Stimulated activated CD8-positive, alpha-beta memory T cell treated with anti-CD3 and anti-CD28 coated beads, Interleukin-4, amount 100 ng/mL, for 48 hours (primary cell): Measurements from ENCODE around the gene CFAP74.
"Not testable (repeated sequence)": the region's sequence is repeated elsewhere in the genome, so short reads cannot be mapped to it uniquely, and the experiment has no call there.

Experiments used
- DNase-seq: peaks from one replicate; pipeline ENCODE4 v3.0.0-alpha.2; 2020

Gene CFAP74

DNA sequence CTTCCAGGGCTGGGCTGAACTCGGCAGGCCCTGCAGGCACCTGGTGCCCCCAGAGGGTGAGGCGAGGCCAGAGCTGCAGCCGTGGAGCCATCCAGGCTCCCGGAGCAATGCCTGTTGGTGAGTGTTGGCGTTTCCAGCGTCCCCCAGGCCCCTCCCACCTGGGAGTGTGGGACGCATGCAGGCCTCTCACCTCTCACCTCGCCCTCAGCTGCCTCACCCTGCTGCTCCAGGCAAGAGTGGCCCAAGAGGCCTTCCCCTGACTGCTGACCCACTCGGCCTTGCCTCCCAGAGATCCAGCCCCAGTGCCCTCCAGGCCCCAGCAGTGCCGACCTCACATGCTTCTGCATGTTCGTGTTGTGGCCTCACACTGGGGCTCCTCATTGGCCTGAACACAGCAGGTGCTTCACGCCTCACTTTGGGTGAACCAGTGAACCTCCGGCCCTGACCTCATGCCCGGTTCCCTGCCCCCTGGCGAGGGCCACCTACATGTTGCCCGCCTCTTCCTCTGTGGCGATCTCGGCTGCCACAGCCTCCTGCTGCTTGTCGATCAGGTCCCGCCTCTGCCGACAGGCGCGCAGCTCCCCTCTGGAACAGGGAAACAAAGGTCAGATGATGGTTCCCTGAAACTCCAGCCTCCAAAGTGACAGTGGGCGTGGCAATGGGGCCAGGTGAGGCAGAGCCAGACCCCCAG is 17.0 kb downstream of the CFAP74 start:
- DNase-seq = no peak

DNA sequence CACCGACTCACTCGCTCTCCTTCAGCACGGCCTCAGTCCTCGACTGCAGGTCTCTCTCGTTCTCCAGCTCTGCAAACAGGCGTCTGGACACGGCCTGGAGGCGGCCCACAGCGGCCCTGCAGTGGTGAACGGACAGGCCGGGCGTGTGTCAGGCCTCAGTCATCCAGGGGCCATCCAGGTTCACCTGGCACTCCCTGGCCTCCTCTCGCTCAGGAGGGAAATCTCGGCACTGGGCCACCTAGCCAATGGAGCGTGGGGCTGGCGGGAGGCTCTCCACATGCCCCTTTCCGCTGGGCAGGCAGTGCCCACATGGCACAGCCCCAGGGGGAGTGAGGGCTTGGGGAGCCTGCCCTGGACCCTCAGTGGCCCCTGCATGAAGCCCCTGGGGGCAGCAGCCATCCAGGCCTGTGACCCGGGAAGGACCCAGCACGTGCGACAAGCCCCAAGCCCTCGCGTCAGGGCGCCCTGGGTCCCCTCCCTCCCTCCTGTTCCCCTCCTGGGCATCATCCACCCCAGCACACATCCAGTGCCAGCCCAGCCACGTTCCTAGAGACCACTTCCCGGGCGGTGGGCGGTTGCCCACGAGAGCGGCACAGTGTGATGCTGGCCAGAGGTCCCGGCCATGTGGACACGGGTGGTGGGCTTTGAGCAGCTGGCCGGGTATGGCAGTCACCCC is 18.1 kb downstream of the CFAP74 start:
- no peak for DNase-seq

DNA sequence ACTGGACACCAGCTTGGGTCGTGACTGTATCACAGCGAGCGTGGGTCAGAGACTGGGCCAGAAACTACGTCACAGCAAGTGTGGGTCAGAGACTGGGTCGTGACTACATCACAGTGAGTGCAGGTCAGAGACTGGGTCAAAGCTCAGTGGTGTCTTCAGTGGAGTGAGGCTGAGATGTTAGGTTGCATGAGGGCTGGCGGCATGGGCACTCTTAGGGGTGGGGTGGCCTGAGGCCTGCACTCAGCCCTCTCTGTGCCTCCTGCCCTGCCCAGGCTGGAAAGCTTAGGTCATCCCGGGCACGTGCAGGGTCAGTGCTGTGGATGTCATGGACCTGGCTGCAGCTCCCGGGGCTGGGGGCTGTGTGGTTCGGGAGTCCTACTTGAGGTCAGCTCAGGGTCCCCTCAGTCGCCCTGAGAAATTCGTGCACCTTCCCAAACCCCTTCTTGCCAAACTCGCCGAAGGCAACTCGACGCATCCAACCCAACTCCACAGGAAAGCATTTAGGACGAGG is 19.0 kb downstream of the CFAP74 start:
- DNase-seq = no peak

DNA sequence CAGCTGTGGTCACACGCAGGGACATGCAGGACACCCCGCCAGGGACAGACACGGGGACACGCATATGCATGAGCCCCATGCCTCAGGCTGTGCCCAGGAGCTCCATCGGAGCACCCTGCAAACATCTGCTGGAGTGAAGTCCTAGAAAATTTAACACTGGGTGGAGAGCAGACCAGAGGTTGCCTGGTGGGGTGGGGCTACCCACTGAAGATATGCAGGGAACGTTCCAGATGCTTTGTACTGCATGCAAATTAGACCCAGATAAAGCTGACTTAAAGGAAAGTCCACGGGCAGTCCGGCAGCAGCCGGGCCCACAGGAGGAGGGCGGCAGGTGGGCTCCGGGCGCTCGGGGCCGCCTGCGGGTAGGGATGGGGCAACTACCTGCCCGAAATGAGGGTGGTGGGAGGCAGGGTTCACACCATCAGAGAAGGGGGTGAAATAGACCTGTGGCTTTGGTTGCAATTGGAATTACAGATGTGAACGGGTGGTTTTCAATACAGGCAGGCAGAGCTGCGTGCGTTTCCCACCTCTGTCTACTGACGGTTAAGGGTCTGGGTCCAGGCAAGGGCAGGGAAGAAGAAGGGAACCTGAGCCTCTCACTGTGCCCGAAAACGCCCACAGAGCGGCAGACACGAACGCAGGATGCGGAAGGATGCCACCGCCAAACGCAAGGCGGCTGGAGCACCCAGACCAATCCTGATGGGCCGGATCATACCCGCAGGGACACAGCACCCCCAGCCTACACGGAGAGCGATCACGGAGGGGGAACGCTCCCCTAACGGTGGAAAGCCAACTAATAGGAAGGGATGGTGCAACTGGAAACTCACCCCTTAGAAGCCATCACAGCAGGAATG is 21.0 kb downstream of the CFAP74 start:
- DNase-seq = no peak

DNA sequence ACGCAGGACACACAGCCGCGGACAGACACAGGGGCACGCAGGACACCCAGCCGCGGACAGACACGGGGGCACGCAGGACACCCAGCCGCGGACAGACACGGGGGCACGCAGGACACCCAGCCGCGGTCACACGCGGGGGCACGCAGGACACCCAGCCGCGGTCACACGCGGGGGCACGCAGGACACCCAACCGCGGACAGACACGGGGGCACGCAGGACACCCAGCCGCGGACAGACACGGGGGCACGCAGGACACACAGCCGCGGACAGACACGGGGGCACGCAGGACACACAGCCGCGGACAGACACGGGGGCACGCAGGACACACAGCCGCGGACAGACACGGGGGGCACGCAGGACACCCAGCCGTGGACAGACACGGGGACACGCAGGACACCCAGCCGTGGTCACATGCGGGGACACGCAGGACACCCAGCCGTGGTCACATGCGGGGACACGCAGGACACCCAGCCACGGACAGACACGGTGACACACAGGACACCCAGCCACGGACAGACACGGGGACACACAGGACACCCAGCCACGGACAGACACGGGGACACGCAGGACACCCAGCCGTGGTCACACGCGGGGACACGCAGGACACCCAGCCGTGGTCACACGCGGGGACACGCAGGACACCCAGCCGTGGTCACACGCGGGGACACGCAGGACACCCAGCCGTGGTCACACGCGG is 21.8 kb downstream of the CFAP74 start:
- not testable (repeated sequence) for DNase-seq

DNA sequence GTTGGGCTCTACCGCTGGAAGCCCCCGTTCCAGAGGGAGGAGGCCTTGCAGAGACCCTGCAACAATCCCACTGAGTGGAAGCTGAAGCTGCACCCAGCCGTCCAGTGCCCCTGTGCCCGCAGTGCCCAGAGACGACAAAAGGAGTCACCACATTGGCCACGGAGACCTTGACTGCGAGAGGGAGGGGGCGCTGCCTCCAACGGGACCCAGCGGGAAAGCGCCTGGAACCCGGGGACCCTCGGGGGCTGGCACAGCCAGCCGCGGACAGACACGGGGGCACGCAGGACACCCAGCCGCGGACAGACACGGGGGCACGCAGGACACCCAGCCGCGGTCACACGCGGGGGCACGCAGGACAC is 22.5 kb downstream of the CFAP74 start:
- DNase-seq = no peak

DNA sequence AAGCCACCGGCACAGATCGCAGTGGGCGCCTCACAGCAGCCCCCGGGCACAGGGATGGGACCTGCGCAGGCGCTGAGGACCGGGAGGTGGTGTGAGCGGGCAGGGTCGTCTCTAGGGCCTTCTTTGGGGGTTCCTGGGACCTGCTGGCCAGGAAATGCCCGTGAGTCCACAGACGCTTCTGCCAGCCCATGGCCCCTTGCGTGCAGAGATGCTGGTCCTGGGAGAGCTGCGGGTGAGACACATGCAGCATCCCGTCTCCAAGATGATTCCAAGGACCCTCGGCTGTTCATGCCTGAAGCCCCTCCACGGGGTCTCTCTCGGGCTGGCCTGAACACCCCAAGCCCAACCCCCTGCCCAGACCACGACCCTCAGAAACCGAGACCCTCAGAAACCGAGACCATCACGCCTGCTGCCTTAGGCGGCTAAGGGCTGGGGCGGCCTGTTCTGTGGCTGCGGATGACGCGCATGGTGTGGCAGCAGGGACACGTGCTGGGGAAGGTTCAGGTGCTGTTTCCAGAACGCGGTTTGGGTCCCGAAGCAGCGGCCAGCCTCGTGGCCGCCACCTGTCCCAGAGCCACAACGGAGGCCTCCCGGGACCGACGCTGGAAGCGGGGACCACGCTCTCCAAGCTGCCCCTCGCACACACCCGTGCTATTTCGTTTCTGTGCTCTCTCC is 23.0 kb downstream of the CFAP74 start:
- DNase-seq = no peak

DNA sequence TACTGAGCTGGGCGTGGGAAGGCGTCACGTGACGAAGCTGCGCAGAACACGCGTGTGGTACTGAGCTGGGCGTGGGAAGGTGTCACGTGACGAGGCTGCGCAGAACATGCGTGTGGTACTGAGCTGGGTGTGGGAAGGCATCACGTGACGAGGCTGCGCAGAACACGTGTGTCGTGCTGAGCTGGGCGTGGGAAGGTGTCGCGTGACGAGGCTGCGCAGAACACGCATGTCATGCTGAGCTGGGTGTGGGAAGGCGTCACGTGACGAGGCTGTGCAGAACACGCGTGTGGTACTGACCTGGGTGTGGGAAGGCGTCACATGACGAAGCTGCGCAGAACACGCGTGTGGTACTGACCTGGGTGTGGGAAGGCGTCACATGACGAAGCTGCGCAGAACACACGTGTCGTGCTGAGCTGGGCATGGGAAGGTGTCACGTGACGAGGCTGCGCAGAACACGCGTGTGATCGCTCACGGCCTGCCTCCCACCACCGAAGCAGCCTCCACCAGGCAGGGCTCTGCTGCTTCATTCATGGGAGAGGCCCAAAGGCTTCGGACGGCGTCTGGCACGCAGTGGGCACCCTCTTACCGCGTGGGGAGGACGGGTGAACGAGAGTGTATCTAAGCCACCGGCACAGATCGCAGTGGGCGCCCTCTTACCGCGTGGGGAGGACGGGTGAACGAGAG is 24.0 kb downstream of the CFAP74 start:
- no peak for DNase-seq

DNA sequence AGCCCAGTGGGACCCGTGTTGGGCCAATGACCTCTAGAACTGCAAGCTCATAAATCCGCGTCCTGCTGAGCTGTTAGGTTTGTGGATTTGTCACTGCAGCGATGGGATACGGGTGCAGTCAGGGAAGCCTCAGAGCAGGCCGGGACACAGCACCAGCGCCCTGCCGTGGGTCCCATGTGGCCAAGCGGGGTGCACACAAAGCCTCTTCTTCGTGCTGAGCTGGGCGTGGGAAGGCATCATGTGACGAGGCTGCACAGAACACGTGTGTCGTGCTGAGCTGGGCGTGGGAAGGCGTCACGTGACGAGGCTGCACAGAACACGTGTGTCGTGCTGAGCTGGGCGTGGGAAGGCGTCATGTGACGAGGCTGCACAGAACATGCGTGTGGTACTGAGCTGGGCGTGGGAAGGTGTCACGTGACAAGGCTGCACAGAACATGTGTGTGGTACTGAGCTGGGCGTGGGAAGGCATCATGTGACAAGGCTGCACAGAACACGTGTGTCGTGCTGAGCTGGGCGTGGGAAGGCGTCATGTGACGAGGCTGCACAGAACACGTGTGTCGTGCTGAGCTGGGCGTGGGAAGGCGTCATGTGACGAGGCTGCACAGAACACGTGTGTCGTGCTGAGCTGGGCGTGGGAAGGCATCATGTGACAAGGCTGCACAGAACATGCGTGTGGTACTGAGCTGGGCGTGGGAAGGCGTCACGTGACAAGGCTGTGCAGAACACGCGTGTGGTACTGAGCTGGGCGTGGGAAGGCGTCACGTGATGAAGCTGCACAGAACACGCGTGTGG is 24.7 kb downstream of the CFAP74 start:
- DNase-seq = not testable (repeated sequence)

DNA sequence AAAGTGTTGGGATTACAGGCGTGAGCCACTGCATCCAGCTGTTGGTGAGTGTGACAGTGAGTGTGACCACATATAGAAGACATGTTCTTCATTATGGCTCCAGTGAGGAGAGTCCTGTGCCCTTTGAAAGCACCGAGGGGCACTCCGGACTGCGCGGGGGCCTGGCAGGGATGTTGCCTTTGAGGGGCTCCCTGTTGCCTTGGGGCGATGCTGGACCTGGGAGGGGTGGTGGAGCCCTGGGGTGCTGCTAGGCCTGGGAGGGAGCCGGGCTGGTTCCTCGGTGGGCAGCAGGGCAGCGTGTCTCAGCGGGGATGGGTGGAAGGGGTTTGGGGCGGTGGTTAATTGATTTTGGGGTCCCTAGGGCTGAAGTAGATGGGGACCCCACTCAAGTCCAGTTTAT is 25.5 kb downstream of the CFAP74 start:
- DNase-seq = no peak

DNA sequence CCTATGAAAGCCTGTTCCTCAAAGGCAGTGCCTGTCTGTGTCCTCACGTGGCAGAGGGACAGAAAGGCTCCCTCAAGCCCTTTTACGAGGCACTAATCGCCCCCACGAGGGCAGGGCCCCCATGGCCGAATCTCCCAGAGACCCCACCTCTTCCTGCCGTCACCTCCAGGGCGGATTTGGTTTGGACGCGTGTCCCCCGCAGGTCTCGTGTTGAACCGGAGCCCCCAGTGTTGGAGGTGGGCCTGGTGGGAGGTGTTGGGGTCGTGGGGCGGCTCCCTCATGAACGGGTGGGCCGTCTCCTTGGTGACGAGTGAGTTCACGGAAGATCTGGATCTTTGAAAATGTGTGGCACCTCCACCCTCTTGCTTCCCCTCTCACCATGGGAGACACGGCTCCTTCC is 27.6 kb downstream of the CFAP74 start:
- DNase-seq = no peak

DNA sequence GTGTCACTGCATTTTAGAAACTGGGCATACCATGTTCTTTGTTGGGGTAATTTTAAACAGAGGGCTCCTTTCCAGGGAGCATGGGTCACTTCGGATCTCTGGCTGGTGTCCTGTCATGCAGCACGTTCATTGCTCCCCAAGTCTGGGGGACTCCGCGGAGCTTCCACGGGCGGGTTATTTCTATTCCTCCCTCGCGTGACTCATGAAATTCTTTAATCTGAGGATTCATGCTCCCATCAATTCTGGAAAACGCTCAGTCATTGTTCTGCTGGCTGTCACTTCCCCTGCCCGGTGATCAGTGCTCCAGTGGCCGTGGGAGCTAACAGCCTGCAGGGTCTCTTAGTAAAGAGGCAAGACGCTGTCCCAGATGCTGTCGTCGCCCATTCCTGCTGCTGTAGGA is 28.1 kb downstream of the CFAP74 start:
- no peak for DNase-seq

DNA sequence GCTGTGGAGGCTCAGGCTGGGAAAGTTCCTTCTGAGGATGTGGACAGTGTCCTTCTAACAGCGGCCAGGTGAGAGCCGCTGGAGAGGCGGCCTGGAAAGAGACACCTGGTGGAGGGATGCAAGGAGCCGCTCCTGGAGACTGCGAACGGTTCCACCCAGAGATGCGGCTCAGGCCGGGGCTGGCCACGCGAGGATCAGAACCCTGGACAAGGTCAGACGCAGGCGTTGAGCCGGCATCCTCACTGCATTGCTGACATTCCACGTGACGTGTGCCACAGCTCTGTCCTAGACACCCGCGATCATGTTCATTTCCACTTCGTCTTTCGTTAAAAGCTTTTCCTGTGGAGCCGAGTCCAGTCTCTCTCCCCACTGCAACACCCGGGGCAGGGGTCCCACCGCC is 28.8 kb downstream of the CFAP74 start:
- no peak for DNase-seq

DNA sequence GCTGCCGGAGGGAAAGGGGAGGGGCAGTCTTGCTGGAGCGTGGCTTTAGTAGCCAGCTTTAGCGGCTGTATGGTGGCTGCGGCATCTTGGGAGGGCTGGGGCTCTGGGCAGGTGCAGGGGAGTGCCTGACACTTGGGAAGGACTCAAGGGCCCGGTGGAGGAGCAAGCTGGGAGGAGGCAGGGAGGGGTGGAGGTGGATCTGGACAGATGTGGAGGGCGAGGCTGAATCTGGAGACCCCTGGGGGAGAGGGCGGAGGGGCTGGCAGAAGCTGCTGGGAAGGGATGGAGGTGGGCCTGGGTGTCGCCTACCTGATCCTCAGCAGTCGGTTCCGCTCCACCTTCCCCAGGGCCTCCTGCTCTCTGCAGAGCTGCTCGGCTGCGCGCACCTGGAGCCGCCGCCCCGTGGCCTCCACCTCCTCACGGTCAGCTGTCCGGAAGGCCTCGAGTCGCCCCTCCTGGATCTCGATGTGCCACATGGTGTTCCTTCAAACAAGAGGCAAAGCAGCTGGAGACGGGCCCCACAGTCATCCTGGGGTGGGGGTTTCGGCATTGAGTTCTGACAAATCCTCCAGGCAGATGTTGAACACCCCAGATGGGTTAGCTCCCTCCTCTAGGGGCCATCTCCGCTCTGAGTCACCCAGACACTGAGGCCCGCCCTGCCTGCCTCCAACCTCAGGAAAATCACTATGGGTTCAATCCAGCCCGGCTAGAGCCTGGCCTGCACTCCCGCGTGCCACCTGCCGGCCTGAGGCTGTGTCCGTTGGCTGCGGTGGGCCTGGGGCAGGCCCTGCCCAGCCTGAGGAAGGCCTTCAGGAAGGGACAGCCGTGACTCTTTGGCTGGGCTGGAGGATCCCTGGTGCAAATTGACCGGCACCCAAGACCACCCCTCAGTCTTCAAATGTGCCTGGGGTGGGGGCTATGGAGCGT is 29.6 kb downstream of the CFAP74 start:
- no peak for DNase-seq

DNA sequence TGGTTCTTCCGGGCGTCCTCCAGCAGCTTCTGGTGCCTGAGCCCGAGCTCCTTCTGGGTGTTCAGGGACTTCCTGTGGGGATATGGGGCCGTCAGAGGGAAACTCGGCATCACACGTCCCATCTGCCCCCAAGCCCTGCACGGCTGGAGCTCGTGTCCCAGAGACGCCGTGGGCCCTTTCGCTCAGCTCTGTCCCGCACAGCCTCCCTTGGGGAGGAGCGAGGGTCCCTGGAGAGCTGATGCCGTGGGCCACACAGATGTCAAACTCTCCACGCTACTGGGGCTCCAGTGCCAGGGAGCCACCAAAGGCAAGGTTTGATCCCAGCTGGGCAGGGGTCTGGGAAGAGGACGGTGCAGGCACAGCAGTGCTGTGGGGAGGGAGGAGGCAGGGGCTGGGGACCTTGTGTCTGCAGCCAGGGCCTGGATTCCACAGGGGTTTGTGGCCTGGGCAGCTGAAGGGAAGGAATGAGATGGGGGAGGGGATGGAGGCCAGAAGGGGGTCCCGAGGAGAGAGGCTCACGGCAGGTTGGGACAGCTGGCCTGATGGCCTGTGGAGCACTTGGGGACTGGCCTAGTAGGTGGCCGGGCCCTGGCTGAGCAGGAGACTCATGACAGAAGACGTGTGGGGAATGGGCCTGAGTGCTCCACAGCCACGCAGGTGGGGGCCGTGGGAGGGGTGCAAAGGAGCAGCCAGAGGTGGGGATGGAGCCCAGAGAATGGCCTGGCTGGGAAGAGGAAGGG is 30.4 kb downstream of the CFAP74 start:
- DNase-seq = no peak

DNA sequence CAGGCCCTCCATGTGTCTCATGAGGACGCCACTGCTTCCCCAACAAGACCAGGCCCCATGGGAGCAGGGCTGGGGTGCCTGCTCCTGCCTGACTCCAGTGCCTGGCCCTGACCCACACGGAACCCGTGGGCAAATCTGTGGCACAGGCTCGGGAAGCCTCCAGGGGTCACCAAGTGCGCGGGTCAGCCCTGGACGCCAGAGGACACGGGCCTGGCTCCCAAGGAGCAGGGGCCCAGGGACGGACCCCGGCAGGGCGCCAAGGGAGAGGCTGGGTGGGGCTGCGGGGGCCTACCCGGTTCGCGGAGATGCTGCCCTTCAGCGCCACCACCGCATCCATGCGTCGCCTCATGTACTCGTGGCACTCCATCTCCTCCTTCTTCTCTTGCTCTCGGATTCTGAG is 31.9 kb downstream of the CFAP74 start:
- DNase-seq = no peak

DNA sequence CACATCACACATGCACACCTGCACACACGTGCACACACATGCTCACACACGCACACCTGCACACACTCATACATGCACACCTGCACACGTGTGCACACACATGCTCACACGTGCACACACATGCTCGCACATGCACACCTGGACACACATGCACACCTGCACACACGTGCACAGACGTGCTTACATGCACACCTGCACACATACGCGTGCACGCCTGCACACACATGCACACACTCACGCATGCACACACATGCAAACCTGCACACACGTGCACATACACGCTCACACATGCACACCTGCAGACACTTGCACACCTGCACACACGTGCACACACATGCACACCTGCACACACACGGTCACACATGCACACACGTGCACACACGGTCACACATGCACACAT is 32.6 kb downstream of the CFAP74 start:
- no peak for DNase-seq

DNA sequence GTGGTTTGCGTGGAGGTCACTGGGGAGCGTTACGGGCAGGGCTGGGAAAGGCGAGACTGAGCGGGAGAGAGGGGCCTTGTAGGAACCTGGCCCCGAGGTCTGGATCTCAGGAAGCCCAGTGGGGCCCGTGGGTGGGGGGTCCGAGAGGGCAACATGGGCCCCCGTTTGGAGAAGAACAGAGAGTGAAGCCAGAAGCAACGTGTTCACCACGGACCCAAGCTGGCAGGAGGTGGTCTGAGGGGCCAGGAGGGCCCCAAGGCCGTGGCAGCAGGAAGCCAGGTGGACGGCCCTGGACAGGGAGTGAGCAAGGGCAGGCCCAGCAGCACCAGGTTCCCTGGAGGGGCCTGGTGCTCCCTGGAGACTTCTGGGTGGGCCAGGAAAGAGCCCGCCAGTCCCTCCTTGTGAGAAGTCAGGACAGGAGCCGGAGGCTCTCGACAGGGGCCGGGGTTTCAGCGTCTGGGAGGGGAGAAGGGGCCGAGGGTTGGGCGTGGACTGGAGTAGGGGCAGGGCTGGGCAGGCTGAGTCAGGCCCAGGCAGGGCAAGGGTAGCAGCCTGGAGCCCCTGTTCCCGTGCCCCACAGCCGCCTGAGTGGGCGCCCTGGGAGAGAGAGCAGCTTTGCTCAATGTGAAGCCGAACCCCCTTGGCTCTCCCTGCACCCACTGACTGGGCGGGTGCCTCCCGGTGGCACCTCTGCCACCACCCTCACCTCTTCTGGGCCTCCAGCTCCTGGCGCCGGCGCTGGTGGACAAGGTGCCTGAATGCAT is 33.5 kb downstream of the CFAP74 start:
- DNase-seq = no peak
